GM21423 (cell line): ENCODE data around the gene LCE2D.
"Not testable (repeated sequence)": the region's sequence is repeated elsewhere in the genome, so short reads cannot be mapped to it uniquely, and the experiment has no call there.

Experiments used
- ATAC-seq: cut with Tn5 transposase; IDR thresholded peaks from one replicate; pipeline ENCODE4 v1.9.1; 2021; ENCODE audit warnings: mild to moderate bottlenecking, moderate library complexity; ENCODE audit not compliant: unreplicated experiment

The LCE2D gene, protein sequence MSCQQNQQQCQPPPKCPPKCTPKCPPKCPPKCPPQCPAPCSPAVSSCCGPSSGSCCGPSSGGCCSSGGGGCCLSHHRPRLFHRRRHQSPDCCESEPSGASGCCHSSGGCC

DNA sequence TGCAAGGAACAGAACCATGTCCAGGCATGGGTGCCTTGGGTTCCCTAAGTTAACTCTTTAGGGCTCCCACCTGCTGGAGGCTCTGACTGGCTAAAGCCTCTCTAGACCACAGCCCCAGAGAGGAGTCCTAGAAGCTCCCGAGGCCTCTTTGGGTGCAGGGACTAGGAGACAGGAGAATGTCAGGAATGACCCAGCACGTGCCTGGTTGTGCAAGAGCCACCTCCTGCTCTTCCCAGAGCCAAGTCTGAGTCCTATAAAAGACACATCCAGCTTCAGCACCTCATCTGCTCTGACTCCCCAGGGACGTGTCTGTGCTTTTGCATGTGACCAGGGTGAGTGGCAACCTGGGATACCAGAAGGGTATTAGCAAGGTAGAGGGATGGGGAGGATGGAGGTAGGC lies at the start of gene LCE2D:
Gene LCE2D, plus strand, starts transcription at position 283 of the 400 bp plus-strand sequence. CDS start 726 bp downstream, outside the sequence.
- ATAC-seq: no peak

DNA sequence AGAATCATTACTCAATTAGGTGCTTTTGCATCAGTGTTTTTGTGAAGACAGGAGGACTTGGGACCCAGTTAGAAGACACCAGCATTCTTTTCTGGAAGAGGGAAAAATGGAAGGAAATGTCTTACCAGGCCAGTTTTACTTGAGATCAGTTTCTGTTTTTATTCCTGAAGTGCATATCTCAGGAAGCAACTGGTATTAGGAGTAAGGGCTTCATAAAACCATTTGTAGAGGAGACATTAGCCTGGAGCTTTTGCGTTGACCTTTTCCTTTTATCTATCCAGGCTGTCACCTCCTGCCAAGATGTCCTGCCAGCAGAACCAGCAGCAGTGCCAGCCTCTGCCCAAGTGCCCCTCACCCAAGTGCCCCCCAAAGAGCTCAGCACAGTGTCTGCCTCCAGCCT lies 49.7 kb upstream of the LCE2D start, which contains the start of gene LCE3B:
Gene LCE3B, plus strand, starts transcription at position 301 of the 400 bp plus-strand sequence. Its CDS starts 0 bp downstream, at position 301.
- ATAC-seq: no peak

DNA sequence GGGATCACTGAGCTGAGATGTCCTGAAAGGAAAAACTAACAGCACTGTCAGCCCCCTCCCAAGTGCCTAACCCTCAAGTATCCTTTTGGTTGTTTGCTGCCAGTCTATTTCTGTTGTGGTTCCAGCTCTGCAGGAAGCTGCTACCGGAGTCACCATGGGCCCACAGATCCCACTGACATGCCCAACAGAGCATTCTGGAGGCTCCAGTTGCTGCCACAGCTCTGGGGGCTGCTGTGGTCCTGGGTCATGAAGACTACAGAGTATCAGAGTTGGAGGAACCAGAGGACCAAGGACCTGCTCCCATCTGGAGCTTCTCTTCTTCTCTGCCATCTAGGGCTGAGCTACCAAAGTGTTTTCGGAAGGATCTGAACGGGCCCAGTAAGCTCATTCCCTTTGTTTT lies 41.2 kb upstream of the LCE2D start:
- no peak for ATAC-seq

- ATAC-seq: no peak
Measured at GRCh38 chr1:152622803-152623202, 40.4 kb upstream of the LCE2D start, which contains the start of gene LCE3A. Gene LCE3A (minus strand): TSS chr1:152623103. CDS start chr1:152623103, 0 bp downstream.

DNA sequence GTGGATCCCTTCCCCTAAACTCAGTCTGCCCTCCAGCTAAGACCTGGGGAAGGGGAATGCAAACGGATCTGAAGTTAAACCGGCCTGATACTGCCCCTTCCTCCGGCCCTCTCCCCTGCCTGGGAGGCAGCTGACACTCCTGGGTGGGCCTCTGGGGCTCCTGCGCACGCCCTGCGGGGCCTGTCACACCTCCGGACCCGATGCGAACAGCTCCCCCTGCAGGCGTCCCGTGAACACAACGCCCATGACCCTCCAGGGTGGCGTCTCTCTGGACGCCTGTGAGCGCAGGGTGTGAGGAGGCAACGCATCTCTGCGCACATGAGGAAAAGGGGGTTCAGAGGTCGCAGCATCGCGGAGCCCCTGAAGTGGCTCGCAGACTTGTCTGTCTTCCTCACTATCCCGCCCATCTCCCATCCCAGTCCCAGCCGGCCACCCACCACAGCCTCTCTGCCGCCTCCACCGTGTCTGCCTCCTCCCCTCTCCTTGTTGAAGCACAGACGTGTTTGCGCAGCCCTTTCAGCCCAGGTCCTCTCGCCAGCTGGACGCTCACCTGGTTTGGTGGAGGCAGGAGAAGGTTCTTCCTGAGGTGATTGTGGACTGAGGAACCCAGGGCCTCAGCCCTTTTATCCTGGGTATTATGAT lies 39.9 kb upstream of the LCE2D start:
- ATAC-seq: no peak

DNA sequence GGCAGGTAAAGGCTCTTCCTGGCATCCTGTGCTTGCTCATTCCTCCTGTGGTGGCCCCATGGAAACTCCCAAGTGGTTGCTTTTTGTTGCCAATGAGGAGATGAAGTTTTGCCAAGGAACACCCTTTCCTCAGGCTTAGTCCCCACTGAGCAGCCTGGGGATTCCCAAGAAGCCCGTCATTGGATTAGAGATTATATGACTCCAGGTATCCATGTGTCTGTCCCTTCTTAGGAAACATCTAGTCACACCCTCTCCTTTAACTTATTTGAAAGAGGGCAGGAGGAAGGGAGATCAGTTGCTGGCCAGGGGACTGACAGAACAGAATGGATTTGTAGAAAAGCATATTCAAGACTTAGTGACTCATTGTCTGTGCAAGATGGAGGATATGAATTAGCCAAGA lies 36.4 kb upstream of the LCE2D start:
- ATAC-seq: no peak

- ATAC-seq: no peak
Measured at GRCh38 chr1:152630596-152630995, 32.6 kb upstream of the LCE2D start.

DNA sequence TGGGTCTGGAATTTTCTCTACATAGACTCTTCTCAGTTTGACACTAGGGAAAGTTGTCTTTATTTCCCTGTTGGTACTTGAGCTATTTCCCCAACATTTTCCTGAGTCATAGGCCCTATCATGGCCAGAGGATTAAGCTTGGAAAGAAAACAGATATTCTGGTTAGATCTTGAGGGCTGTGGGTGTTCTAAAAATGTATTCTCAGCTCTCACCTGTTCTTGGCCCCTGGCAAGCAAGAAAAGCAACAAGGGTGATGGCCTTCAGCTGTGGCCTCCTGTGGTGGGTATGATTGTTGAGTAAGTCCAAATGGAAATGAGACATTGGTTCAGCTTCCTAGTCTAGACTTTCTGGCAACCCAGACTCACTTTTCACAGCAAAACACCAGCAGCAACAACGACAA lies 22.8 kb upstream of the LCE2D start:
- ATAC-seq: no peak

DNA sequence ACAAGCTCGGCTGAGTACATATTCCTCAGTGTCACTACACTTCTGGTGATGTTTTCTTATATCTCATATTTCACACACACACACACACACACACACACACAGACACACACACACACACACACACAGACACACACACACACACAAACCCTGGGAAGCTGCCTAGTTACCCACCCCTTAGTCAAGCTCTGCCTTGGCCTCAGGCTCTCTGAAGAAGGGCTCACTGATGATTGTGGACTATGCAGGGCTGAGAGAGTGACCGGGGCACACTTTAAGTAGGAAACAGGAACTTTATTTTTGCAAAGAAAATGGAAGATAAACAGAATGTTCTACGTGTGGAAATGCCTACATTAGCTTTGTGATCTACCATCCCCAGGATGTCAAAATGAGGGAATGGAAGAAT lies 19.2 kb upstream of the LCE2D start:
- ATAC-seq: no peak

GRCh38 chr1:152645146-152645545 lies 18.0 kb upstream of the LCE2D start:
- no peak for ATAC-seq

- ATAC-seq: no peak
Measured at GRCh38 chr1:152646656-152647055, 16.5 kb upstream of the LCE2D start.

DNA sequence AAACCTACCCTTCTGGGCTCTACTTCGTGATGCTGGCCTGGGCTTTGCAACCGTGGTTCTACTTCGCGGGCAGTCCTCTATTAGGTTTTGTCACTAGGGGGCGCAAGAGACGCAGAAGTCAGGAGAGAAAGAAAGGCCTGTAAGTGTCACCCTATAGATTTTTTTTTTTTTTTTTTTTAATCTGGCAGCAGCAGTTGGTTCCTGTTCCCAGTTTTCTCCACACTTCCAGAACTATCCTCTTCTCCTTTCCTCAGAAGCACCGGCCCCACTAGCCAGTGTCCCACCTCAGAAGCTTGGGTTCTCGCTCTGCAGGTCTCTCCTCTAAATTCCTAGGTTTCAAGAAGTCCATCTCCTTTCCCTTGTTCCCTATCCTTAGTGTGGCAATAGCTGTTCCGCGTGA lies 9.1 kb upstream of the LCE2D start:
- no peak for ATAC-seq

- no peak for ATAC-seq
Measured at GRCh38 chr1:152656459-152656858, 6.7 kb upstream of the LCE2D start.

DNA sequence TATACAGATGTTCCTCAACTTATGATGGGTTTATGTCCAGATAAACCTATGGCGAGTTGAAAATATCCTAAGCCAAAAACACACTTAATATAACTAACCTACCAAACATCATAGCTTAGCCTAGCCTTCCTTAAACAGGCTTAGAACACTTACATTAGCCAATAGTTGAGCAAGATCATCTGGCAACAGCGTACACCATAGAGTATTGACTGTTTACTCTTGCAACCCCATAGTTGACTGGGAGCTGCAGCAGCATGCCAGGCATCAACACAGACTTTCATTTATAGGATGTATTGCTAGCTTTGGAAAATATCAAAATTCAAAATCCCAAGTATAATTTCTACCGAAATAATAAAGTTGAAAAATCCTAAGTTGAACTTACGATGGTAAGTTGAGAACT lies 5.5 kb upstream of the LCE2D start:
- no peak for ATAC-seq

GRCh38 chr1:152658649-152659048 lies 4.5 kb upstream of the LCE2D start:
- ATAC-seq: no peak

- not testable (repeated sequence) for ATAC-seq
Measured at GRCh38 chr1:152666171-152666570, 3.0 kb downstream of the LCE2D start.

DNA sequence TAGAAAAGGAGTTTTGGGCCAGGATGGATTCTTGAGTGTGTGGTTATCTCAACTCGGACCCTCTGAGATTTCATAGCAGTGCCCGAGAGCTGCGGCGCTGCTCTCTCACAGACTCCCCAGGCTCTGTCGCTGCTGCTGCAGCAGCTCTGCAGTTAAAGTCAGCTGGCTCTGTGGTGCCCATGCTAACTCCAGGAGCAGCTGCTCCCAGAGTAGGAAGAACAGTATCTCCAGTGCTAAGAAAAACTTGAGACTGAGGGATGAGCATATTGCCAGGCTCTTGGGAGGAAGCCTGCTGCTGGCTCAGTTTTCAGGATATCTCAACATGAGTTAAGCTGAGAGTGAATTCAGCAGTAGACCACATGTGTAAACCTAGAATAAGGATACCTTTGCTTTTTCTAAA lies 4.5 kb downstream of the LCE2D start:
- no peak for ATAC-seq

DNA sequence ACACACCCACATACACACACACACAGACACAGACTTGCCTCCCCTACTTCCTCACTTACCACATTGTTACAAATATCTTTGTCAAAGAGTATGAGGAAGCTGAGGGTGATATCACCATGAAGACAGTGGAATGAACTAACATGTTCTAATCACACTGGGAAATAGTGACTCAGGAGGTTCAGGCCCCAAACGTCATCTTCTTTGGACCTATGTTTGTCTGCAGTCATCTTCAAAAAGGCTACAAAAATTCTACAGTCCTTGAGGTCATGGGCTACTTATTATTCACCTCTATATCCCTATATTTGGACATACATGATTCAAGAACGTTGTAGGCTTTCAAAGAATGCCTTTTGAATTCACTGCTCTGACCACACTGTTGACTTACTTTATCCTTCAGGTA lies 9.8 kb downstream of the LCE2D start:
- ATAC-seq: no peak

DNA sequence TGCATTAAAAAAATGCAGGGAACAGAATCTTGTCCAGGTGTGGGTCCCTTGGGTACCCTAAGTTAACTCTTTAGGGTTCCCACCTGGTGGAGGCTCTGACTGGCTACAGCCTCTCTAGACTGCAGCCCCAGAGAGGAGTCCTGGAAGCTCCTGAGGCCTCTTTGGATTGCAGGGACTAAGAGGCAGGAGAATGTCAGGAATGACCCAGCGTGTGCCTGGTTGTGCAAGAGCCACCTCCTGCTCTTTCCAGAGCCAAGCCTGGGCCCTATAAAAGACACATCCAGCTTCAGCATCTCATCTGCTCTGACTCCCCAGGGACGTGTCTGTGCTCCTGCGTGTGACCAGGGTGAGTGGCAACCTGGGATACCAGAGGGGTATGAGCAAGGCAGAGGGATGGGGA lies 11.8 kb downstream of the LCE2D start, which contains the start of gene LCE2C:
Gene LCE2C, plus strand, starts transcription at position 297 of the 400 bp plus-strand sequence. CDS start 737 bp downstream, outside the sequence.
- not testable (repeated sequence) for ATAC-seq

- no peak for ATAC-seq
Measured at GRCh38 chr1:152679459-152679858, 16.3 kb downstream of the LCE2D start.

DNA sequence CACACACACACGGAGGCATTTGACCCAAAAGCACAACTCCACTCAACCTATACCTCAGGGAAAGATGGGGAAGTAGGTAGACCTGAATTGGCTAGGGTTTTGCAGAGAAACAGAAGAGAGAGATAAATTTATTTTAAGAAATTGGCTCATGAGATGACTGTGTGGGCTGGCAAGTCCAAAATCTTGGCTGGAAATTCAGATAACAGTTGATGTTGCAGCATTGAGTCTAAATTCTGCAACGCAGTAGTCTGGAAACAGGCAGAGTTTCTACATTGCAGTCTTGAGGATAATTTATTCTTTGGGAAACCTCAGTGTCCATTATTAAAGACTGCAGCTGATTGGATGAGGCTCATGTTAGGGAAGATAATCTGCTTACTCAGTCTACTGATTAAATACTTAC lies 18.4 kb downstream of the LCE2D start:
- no peak for ATAC-seq

- ATAC-seq: no peak
Measured at GRCh38 chr1:152683846-152684245, 20.7 kb downstream of the LCE2D start.

GRCh38 chr1:152685823-152686222 lies 22.6 kb downstream of the LCE2D start, which contains the start of gene LCE2B:
Gene LCE2B (plus strand): TSS chr1:152686123. CDS start chr1:152686844, 721 bp downstream.
- not testable (repeated sequence) for ATAC-seq
